Measurements from ENCODE around the gene CLCN4.

DNA sequence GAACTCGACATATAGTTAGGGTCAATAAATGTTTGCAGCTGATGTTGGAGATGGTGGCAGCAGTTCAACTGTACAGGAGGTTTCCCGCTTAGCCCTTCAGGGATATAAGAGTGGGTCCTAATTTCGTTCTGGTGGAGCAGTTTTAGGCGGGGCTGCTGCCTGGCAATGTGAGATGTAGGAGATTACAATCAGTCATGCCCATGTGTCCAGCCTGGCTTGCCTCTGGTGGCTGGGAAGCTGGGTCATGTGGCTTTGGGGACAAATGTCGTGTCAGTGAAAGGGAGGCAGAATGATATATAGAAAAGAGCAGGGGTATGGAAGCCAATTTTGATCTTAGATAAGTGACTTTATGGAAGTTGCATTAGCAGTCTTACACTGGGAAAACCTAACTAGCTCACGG lies 129.4 kb downstream of the CLCN4 start:
- TF ChIP-seq, protein P1, sequence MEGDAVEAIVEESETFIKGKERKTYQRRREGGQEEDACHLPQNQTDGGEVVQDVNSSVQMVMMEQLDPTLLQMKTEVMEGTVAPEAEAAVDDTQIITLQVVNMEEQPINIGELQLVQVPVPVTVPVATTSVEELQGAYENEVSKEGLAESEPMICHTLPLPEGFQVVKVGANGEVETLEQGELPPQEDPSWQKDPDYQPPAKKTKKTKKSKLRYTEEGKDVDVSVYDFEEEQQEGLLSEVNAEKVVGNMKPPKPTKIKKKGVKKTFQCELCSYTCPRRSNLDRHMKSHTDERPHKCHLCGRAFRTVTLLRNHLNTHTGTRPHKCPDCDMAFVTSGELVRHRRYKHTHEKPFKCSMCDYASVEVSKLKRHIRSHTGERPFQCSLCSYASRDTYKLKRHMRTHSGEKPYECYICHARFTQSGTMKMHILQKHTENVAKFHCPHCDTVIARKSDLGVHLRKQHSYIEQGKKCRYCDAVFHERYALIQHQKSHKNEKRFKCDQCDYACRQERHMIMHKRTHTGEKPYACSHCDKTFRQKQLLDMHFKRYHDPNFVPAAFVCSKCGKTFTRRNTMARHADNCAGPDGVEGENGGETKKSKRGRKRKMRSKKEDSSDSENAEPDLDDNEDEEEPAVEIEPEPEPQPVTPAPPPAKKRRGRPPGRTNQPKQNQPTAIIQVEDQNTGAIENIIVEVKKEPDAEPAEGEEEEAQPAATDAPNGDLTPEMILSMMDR (IDR thresholded peaks at IDR 0.05) = no peak
- no peak for TF ChIP-seq POLR2A (IDR thresholded peaks at IDR 0.05)

All from vagina (tissue), 2 donors.